Activated naive CD4-positive, alpha-beta T cell treated with anti-CD3 and anti-CD28 coated beads, Interleukin-2, amount 50 U/mL, for 24 hours (primary cell): ENCODE results near the gene THAP12.

Source experiments
- H3K27ac Mint-ChIP-seq: one replicate; pipeline ENCODE4 v1.8.0; 2021; ENCODE audit warnings: mild to moderate bottlenecking, mixed read lengths
- H3K27me3 Mint-ChIP-seq: one replicate; pipeline ENCODE4 v1.8.0; 2021; ENCODE audit warnings: mixed read lengths
- H3K36me3 Mint-ChIP-seq: one replicate; pipeline ENCODE4 v1.8.0; 2021; ENCODE audit warnings: mixed read lengths
- H3K4me1 Mint-ChIP-seq: one replicate; pipeline ENCODE4 v1.8.0; 2021; ENCODE audit warnings: mixed read lengths
- H3K4me3 Mint-ChIP-seq: one replicate; pipeline ENCODE4 v1.8.0; 2021; ENCODE audit warnings: mild to moderate bottlenecking, mixed read lengths
- H3K9me3 Mint-ChIP-seq: one replicate; pipeline ENCODE4 v1.8.0; 2021; ENCODE audit warnings: mixed read lengths

THAP12 gene

GRCh38 chr11:76391811-76392475, 11.0 kb upstream of the THAP12 start:
- no peaks in the 10 kb centered on the region for H3K9me3 Mint-ChIP-seq
- H3K36me3 Mint-ChIP-seq = no peaks in the 10 kb centered on the region
- H3K27me3 Mint-ChIP-seq = no peaks in the 10 kb centered on the region
- no peak overlapping the region for H3K4me3 Mint-ChIP-seq
- H3K4me1 Mint-ChIP-seq = no peaks in the 10 kb centered on the region
- H3K27ac Mint-ChIP-seq = no peak overlapping the region

GRCh38 chr11:76391021-76391420, 10.1 kb upstream of the THAP12 start:
- Mint-ChIP-seq H3K4me1 (no peaks in the 10 kb centered on the region), H3K27ac (no peak overlapping the region), H3K4me3 (no peak overlapping the region)

GRCh38 chr11:76388408-76388807, 7.5 kb upstream of the THAP12 start:
- Mint-ChIP-seq H3K27me3 (no peaks in the 10 kb centered on the region), H3K27ac (no peak overlapping the region), H3K9me3 (no peaks in the 10 kb centered on the region), H3K4me1 (peaks cover 7% of the 10 kb centered on the region), H3K4me3 (no peak overlapping the region), H3K36me3 (no peaks in the 10 kb centered on the region)

More at GRCh38 chr11:76391021-76391420, 10.1 kb upstream of the THAP12 start:
- Mint-ChIP-seq H3K27me3 (no peaks in the 10 kb centered on the region), H3K36me3 (no peaks in the 10 kb centered on the region), H3K9me3 (no peaks in the 10 kb centered on the region)

GRCh38 chr11:76385903-76386302, 5.0 kb upstream of the THAP12 start:
- peaks cover 28% of the 10 kb centered on the region for H3K4me1 Mint-ChIP-seq
- no peaks in the 10 kb centered on the region for H3K9me3 Mint-ChIP-seq
- no peak overlapping the region for H3K4me3 Mint-ChIP-seq
- H3K27me3 Mint-ChIP-seq = no peaks in the 10 kb centered on the region
- no peaks in the 10 kb centered on the region for H3K36me3 Mint-ChIP-seq
- H3K27ac Mint-ChIP-seq = no peak overlapping the region

GRCh38 chr11:76382209-76382608, 1.3 kb upstream of the THAP12 start:
- no peaks in the 10 kb centered on the region for H3K27me3 Mint-ChIP-seq
- H3K36me3 Mint-ChIP-seq = peaks cover 1% of the 10 kb centered on the region
- peaks cover 57% of the 10 kb centered on the region for H3K4me1 Mint-ChIP-seq
- H3K9me3 Mint-ChIP-seq = no peaks in the 10 kb centered on the region
- peak overlapping the region; percentile 95 for H3K4me3 Mint-ChIP-seq
- H3K27ac Mint-ChIP-seq = no peak overlapping the region

- Mint-ChIP-seq H3K4me3 (peak overlapping the region; percentile 93), H3K4me1 (peaks cover 73% of the 10 kb centered on the region)
Measured at GRCh38 chr11:76380159-76380976, 564 bp downstream of the THAP12 start.

GRCh38 chr11:76379807-76380158, 1.1 kb downstream of the THAP12 start:
- Mint-ChIP-seq H3K36me3 (peaks cover 1% of the 10 kb centered on the region), H3K4me3 (peak overlapping the region; percentile 93), H3K9me3 (no peaks in the 10 kb centered on the region), H3K4me1 (peaks cover 78% of the 10 kb centered on the region), H3K27ac (peak overlapping the region; percentile 97), H3K27me3 (no peaks in the 10 kb centered on the region)

More at GRCh38 chr11:76380159-76380976, 564 bp downstream of the THAP12 start:
- Mint-ChIP-seq H3K27me3 (no peaks in the 10 kb centered on the region), H3K27ac (peak overlapping the region; percentile 97), H3K9me3 (no peaks in the 10 kb centered on the region), H3K36me3 (peaks cover 1% of the 10 kb centered on the region)

GRCh38 chr11:76376746-76377558, 4.0 kb downstream of the THAP12 start:
- H3K27me3 Mint-ChIP-seq = no peaks in the 10 kb centered on the region
- H3K27ac Mint-ChIP-seq = no peak overlapping the region
- H3K36me3 Mint-ChIP-seq = peaks cover 1% of the 10 kb centered on the region
- H3K4me1 Mint-ChIP-seq = peaks cover 81% of the 10 kb centered on the region
- H3K9me3 Mint-ChIP-seq = no peaks in the 10 kb centered on the region
- H3K4me3 Mint-ChIP-seq = peak overlapping the region; percentile 5

- Mint-ChIP-seq H3K4me3 (peak overlapping the region; percentile 79), H3K27ac (peak overlapping the region; percentile 95), H3K36me3 (peaks cover 3% of the 10 kb centered on the region), H3K9me3 (no peaks in the 10 kb centered on the region), H3K27me3 (no peaks in the 10 kb centered on the region), H3K4me1 (peaks cover 79% of the 10 kb centered on the region)
Measured at GRCh38 chr11:76371170-76371569, 9.8 kb downstream of the THAP12 start.

- Mint-ChIP-seq H3K4me1 (peaks cover 73% of the 10 kb centered on the region), H3K4me3 (no peak overlapping the region), H3K36me3 (peaks cover 6% of the 10 kb centered on the region), H3K27me3 (no peaks in the 10 kb centered on the region), H3K9me3 (no peaks in the 10 kb centered on the region), H3K27ac (no peak overlapping the region)
Measured at GRCh38 chr11:76369406-76369805, 11.5 kb downstream of the THAP12 start.

- Mint-ChIP-seq H3K4me1 (peaks cover 69% of the 10 kb centered on the region), H3K9me3 (no peaks in the 10 kb centered on the region), H3K27ac (peak overlapping the region; percentile 47)
Measured at GRCh38 chr11:76368490-76368889, 12.4 kb downstream of the THAP12 start.

GRCh38 chr11:76365038-76365679, 15.8 kb downstream of the THAP12 start:
- Mint-ChIP-seq H3K27me3 (no peaks in the 10 kb centered on the region), H3K36me3 (peaks cover 19% of the 10 kb centered on the region), H3K27ac (no peak overlapping the region), H3K4me3 (no peak overlapping the region), H3K9me3 (no peaks in the 10 kb centered on the region), H3K4me1 (peaks cover 66% of the 10 kb centered on the region)

More at GRCh38 chr11:76368490-76368889, 12.4 kb downstream of the THAP12 start:
- Mint-ChIP-seq H3K36me3 (peaks cover 12% of the 10 kb centered on the region), H3K4me3 (no peak overlapping the region), H3K27me3 (no peaks in the 10 kb centered on the region)

GRCh38 chr11:76362716-76363115, 18.2 kb downstream of the THAP12 start:
- no peaks in the 10 kb centered on the region for H3K9me3 Mint-ChIP-seq
- peaks cover 50% of the 10 kb centered on the region for H3K4me1 Mint-ChIP-seq
- H3K27me3 Mint-ChIP-seq = no peaks in the 10 kb centered on the region
- no peak overlapping the region for H3K4me3 Mint-ChIP-seq
- H3K27ac Mint-ChIP-seq = peak overlapping the region; percentile 23
- peaks cover 30% of the 10 kb centered on the region for H3K36me3 Mint-ChIP-seq

GRCh38 chr11:76361776-76362175, 19.2 kb downstream of the THAP12 start:
- Mint-ChIP-seq H3K4me1 (peaks cover 43% of the 10 kb centered on the region), H3K36me3 (peaks cover 35% of the 10 kb centered on the region), H3K9me3 (no peaks in the 10 kb centered on the region), H3K27ac (peak overlapping the region; percentile 51), H3K27me3 (no peaks in the 10 kb centered on the region), H3K4me3 (no peak overlapping the region)

GRCh38 chr11:76361374-76361773, 19.6 kb downstream of the THAP12 start:
- Mint-ChIP-seq H3K4me1 (peaks cover 41% of the 10 kb centered on the region), H3K27ac (peak overlapping the region; percentile 62), H3K9me3 (no peaks in the 10 kb centered on the region), H3K27me3 (no peaks in the 10 kb centered on the region), H3K4me3 (no peak overlapping the region), H3K36me3 (peaks cover 36% of the 10 kb centered on the region)
